HepG2 (cell line): Measurements from ENCODE around the gene FCN3.

Experiments
- ATF3 ChIP-seq: sonication (generic); formaldehyde crosslinking; IDR thresholded peaks from 2 replicates; pipeline ENCODE4 v1.4.0; 2020; ENCODE audit warnings: missing genetic modification reagents
- CREB1 ChIP-seq, 2 experiments: fragments of 450-650 bp in 1 of 2; IDR thresholded peaks; 2 replicates each; pipeline ENCODE4 v1.6.1; 2016 to 2017; ENCODE audit warnings: control low read depth in 1 of 2, mild to moderate bottlenecking in 1 of 2, missing compliant biosample characterization in 1 of 2, missing genetic modification characterization in 1 of 2
- KDM5B ChIP-seq: sonication (generic); formaldehyde crosslinking; IDR thresholded peaks from 2 replicates; pipeline ENCODE4 v1.4.0; 2020; ENCODE audit warnings: missing genetic modification reagents, mild to moderate bottlenecking, borderline replicate concordance
- MTF2 ChIP-seq: sonication (generic); formaldehyde crosslinking; IDR thresholded peaks from 2 replicates; pipeline ENCODE4 v1.5.0; 2020; ENCODE audit warnings: missing genetic modification reagents, borderline replicate concordance
- MXI1 ChIP-seq: IDR thresholded peaks from 3 replicates; pipeline ENCODE4 v1.6.1; 2012; ENCODE audit warnings: low read depth, low read length, inconsistent platforms, borderline replicate concordance
- ZBTB1 ChIP-seq: sonication (generic); formaldehyde crosslinking; IDR thresholded peaks from 2 replicates; pipeline ENCODE4 v1.4.0; 2020; ENCODE audit warnings: missing genetic modification reagents, borderline replicate concordance
- ZNF543 ChIP-seq: sonication (generic); formaldehyde crosslinking; IDR thresholded peaks from 2 replicates; pipeline ENCODE4 v1.4.0; 2020; ENCODE audit warnings: mild to moderate bottlenecking, missing genetic modification reagents
- ZNF792 ChIP-seq: IDR thresholded peaks from 2 replicates; pipeline ENCODE4 v1.6.1; 2016
- TF ChIP-seq, protein P1 (sequence below): sonication (generic); formaldehyde crosslinking; IDR thresholded peaks from 2 replicates; pipeline ENCODE4 v1.5.0; 2020; ENCODE audit warnings: mild to moderate bottlenecking, missing genetic modification reagents, moderate library complexity

DNA sequence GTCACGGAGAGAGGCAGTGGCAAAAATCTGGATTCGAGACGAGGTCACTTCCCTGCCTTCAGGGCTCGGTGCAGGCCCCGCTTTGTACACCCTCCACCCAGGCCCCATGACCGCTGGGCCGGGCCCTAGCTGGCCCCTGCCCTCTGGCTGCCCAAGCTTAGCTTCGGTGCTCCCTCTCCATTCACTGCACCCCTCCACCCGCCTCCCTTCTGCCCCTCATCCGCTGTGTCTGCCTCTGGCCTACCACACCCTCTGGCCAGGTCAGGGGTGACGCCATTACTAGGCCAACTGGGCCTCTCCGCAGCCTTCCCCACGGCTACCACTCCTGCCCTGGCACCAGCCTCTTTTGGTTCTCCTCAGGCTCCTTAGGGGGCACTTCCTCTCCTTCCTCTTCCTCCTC is 9.0 kb upstream of the FCN3 start:
- TF ChIP-seq CREB1 (IDR thresholded peaks at IDR 0.05) (no peak), CREB1 (CRISPR knock-in tag; IDR thresholded peaks at IDR 0.05) (no peak), ZNF792 (CRISPR knock-in tag) (no peak), MXI1 (no peak), MTF2 (CRISPR knock-in tag) (no peak), ZNF543 (CRISPR knock-in tag) (no peak), ZBTB1 (CRISPR knock-in tag) (no peak), ATF3 (CRISPR knock-in tag) (no peak), KDM5B (no peak)
- TF ChIP-seq, protein P1, sequence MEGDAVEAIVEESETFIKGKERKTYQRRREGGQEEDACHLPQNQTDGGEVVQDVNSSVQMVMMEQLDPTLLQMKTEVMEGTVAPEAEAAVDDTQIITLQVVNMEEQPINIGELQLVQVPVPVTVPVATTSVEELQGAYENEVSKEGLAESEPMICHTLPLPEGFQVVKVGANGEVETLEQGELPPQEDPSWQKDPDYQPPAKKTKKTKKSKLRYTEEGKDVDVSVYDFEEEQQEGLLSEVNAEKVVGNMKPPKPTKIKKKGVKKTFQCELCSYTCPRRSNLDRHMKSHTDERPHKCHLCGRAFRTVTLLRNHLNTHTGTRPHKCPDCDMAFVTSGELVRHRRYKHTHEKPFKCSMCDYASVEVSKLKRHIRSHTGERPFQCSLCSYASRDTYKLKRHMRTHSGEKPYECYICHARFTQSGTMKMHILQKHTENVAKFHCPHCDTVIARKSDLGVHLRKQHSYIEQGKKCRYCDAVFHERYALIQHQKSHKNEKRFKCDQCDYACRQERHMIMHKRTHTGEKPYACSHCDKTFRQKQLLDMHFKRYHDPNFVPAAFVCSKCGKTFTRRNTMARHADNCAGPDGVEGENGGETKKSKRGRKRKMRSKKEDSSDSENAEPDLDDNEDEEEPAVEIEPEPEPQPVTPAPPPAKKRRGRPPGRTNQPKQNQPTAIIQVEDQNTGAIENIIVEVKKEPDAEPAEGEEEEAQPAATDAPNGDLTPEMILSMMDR (CRISPR knock-in tag): no peak
